ENCODE measurements around the gene USP48.

The USP48 gene

DNA sequence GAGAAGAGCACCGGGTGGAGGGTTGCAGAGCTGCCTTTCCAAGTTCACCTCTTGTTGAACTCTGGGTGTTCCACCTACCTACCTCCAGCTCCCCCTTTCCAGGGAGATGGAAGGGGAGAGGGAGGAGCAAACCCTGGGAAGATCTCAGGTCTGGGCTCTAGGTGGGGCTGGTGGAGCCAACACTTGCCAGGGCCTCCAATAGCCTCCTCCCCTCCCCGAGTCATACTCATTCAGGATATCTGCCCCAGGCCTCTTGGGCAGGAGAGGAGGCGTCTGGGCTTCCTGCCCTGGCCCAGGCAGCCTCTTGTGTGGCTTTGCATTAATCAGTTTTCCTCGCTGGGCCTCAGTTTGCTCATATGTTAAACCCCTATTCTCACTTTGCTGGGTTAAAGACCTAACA is 127.2 kb downstream of the USP48 start (continued):
- peak; percentile 60 for TF ChIP-seq ZNF623 (tag by site-specific recombination; IDR thresholded peaks at IDR 0.05)
- no peak for TF ChIP-seq ZSCAN30 (tag by site-specific recombination; IDR thresholded peaks at IDR 0.05)
- TF ChIP-seq ZNF548 (tag by site-specific recombination; IDR thresholded peaks at IDR 0.05): no peak
- TF ChIP-seq ZNF214 (tag by site-specific recombination; IDR thresholded peaks at IDR 0.05; ENCODE audit: borderline replicate concordance): no peak
- TF ChIP-seq ZBTB1 (tag by site-specific recombination; IDR thresholded peaks at IDR 0.05): no peak
- no peak for TF ChIP-seq ZNF223 (tag by site-specific recombination; IDR thresholded peaks at IDR 0.05)
- TF ChIP-seq ZNF404 (tag by site-specific recombination; IDR thresholded peaks at IDR 0.05): no peak

DNA sequence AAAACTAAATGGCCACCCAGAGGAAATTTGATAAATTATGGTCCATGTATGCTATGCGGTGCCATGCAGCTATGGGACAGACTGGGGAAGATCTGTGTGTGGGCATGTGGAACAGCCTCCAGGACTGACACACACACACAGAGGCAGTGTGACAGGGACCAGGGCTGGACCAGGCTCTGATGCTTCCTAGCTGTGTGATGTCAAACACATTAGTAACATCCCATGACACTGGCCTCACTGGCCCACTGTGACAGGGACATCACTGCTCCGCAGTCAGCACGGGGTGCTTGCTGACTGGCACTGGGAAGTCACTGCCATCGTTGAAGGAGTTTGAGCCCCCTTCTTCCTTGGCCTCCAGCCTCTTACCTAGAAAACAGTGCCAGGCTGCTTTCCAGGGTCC is 127.7 kb downstream of the USP48 start:
- no peak overlapping the region for H3K4me3 ChIP-seq (ENCODE audit: low read depth, low read length)
- no peak overlapping the region for H3K27ac ChIP-seq (ENCODE audit: extremely low read depth, low read depth, low read length)
- TF ChIP-seq ZNF580 (tag by site-specific recombination; IDR thresholded peaks at IDR 0.05): no peak
- no peak for TF ChIP-seq ZNF692 (tag by site-specific recombination; IDR thresholded peaks at IDR 0.05)
- no peak for TF ChIP-seq FEZF1 (tag by site-specific recombination; IDR thresholded peaks at IDR 0.05)
- H3K4me1 ChIP-seq (ENCODE audit: control insufficient read depth, insufficient read depth, low read length): no peaks in the 10 kb centered on the region
- H3K36me3 ChIP-seq (ENCODE audit: control insufficient read depth in 2 of 2, insufficient read depth in 1 of 2, low read length in 2 of 2): no peaks in the 10 kb centered on the region
- ChIA-PET POLR2A (no interaction called here), CTCF (interaction anchor here (0.5 to 1.0 kb wide), 6 partner anchors 68 to 420 kb away, joined by 3 read pairs; no protein-coding TSS in a partner anchor)
- H3K9me3 ChIP-seq (ENCODE audit: control insufficient read depth, insufficient read depth, low read depth, low read length): no peaks in the 10 kb centered on the region

DNA sequence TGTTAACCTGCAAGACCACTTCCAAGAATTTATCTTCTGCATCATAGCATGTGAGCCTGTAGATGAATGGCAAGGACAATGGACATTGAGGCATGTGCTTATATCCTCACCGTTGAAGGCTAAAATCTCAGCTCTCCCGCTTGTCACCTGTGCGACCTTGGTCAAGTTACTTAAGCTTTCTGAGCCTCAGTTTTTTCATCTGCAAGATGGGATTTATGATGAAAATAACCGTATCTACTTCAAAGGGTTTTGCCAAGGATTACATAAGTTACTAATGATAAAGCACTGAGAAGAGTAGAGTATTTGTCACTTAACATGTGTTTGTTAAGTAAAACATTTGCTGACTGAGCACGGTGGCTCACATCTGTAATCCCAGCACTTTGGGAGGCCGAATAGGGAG is 128.7 kb downstream of the USP48 start:
- no peaks in the 10 kb centered on the region for H3K36me3 ChIP-seq (ENCODE audit: control insufficient read depth in 2 of 2, insufficient read depth in 1 of 2, low read length in 2 of 2)
- no peaks in the 10 kb centered on the region for H3K4me1 ChIP-seq (ENCODE audit: control insufficient read depth, insufficient read depth, low read length)
- CTCF ChIA-PET: interaction anchor here (0.6 kb wide), 1 partner anchor 142 kb away, joined by 3 read pairs; no protein-coding TSS in a partner anchor
- H3K27ac ChIP-seq (ENCODE audit: extremely low read depth, low read depth, low read length): no peak overlapping the region
- POLR2A ChIA-PET: no interaction called here
- H3K9me3 ChIP-seq (ENCODE audit: control insufficient read depth, insufficient read depth, low read depth, low read length): no peaks in the 10 kb centered on the region
- H3K4me3 ChIP-seq (ENCODE audit: low read depth, low read length): no peak overlapping the region
- TF ChIP-seq, protein P1, sequence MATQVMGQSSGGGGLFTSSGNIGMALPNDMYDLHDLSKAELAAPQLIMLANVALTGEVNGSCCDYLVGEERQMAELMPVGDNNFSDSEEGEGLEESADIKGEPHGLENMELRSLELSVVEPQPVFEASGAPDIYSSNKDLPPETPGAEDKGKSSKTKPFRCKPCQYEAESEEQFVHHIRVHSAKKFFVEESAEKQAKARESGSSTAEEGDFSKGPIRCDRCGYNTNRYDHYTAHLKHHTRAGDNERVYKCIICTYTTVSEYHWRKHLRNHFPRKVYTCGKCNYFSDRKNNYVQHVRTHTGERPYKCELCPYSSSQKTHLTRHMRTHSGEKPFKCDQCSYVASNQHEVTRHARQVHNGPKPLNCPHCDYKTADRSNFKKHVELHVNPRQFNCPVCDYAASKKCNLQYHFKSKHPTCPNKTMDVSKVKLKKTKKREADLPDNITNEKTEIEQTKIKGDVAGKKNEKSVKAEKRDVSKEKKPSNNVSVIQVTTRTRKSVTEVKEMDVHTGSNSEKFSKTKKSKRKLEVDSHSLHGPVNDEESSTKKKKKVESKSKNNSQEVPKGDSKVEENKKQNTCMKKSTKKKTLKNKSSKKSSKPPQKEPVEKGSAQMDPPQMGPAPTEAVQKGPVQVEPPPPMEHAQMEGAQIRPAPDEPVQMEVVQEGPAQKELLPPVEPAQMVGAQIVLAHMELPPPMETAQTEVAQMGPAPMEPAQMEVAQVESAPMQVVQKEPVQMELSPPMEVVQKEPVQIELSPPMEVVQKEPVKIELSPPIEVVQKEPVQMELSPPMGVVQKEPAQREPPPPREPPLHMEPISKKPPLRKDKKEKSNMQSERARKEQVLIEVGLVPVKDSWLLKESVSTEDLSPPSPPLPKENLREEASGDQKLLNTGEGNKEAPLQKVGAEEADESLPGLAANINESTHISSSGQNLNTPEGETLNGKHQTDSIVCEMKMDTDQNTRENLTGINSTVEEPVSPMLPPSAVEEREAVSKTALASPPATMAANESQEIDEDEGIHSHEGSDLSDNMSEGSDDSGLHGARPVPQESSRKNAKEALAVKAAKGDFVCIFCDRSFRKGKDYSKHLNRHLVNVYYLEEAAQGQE (tag by site-specific recombination; IDR thresholded peaks at IDR 0.05): no peak
- TF ChIP-seq GLIS1 (tag by site-specific recombination; IDR thresholded peaks at IDR 0.05) (no peak), ZNF571 (tag by site-specific recombination; IDR thresholded peaks at IDR 0.05) (no peak), ZNF423 (tag by site-specific recombination; IDR thresholded peaks at IDR 0.05) (no peak), ZNF426 (tag by site-specific recombination; IDR thresholded peaks at IDR 0.05) (no peak), MYNN (tag by site-specific recombination; IDR thresholded peaks at IDR 0.05; ENCODE audit: borderline replicate concordance) (no peak), ZNF558 (tag by site-specific recombination; IDR thresholded peaks at IDR 0.05) (no peak), ZNF16 (tag by site-specific recombination; IDR thresholded peaks at IDR 0.05; ENCODE audit: low read depth) (no peak), MEIS1 (CRISPR knock-in tag; IDR thresholded peaks at IDR 0.05; ENCODE audit: borderline replicate concordance) (no peak), ZNF521 (tag by site-specific recombination; IDR thresholded peaks at IDR 0.05) (no peak), ZNF624 (tag by site-specific recombination; IDR thresholded peaks at IDR 0.05) (no peak), MZF1 (tag by site-specific recombination; IDR thresholded peaks at IDR 0.05; ENCODE audit: borderline replicate concordance) (no peak), ZBTB17 (tag by site-specific recombination; IDR thresholded peaks at IDR 0.05) (no peak), KLF10 (tag by site-specific recombination; IDR thresholded peaks at IDR 0.05) (no peak)
- TF ChIP-seq, protein P2, sequence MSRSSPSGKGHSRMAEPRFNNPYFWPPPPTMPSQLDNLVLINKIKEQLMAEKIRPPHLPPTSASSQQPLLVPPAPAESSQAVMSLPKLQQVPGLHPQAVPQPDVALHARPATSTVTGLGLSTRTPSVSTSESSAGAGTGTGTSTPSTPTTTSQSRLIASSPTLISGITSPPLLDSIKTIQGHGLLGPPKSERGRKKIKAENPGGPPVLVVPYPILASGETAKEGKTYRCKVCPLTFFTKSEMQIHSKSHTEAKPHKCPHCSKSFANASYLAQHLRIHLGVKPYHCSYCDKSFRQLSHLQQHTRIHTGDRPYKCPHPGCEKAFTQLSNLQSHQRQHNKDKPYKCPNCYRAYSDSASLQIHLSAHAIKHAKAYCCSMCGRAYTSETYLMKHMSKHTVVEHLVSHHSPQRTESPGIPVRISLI (tag by site-specific recombination; IDR thresholded peaks at IDR 0.05): no peak
- TF ChIP-seq, protein P3, sequence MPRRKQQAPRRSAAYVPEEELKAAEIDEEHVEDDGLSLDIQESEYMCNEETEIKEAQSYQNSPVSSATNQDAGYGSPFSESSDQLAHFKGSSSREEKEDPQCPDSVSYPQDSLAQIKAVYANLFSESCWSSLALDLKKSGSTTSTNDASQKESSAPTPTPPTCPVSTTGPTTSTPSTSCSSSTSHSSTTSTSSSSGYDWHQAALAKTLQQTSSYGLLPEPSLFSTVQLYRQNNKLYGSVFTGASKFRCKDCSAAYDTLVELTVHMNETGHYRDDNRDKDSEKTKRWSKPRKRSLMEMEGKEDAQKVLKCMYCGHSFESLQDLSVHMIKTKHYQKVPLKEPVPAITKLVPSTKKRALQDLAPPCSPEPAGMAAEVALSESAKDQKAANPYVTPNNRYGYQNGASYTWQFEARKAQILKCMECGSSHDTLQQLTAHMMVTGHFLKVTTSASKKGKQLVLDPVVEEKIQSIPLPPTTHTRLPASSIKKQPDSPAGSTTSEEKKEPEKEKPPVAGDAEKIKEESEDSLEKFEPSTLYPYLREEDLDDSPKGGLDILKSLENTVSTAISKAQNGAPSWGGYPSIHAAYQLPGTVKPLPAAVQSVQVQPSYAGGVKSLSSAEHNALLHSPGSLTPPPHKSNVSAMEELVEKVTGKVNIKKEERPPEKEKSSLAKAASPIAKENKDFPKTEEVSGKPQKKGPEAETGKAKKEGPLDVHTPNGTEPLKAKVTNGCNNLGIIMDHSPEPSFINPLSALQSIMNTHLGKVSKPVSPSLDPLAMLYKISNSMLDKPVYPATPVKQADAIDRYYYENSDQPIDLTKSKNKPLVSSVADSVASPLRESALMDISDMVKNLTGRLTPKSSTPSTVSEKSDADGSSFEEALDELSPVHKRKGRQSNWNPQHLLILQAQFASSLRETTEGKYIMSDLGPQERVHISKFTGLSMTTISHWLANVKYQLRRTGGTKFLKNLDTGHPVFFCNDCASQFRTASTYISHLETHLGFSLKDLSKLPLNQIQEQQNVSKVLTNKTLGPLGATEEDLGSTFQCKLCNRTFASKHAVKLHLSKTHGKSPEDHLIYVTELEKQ (tag by site-specific recombination; IDR thresholded peaks at IDR 0.05; ENCODE audit: borderline replicate concordance): no peak
